Cardiac muscle cell (in vitro differentiated cells and primary cell): ENCODE measurements around the gene TLCD2. TPM values are rescaled to one million over a fixed set of nuclear protein-coding genes. Genes with fewer than 3 reads are reported as not detected.

Source experiments
- DNase-seq, 2 donors: peaks; one replicate each; pipeline versions ENCODE4 v3.0.0 to v3.0.0-alpha.2; 2010 to 2017; ENCODE audit warnings: low read depth in 1 of 2, low spot score in 1 of 2
- H3K27ac ChIP-seq: fragments of 200-600 bp; sonication (generic); 2 replicates; pipeline ENCODE4 v1.5.1; 2016
- H3K27me3 ChIP-seq: fragments of 200-600 bp; sonication (generic); 2 replicates; pipeline ENCODE4 v1.6.0; 2016; ENCODE audit warnings: control low read depth
- H3K36me3 ChIP-seq: fragments of 200-600 bp; sonication (generic); 2 replicates; pipeline ENCODE4 v1.5.1; 2016; ENCODE audit warnings: control low read depth
- H3K4me1 ChIP-seq: fragments of 200-600 bp; sonication (generic); 2 replicates; pipeline ENCODE4 v1.8.1; 2017; ENCODE audit warnings: low read depth, mild to moderate bottlenecking, mixed run types
- H3K4me3 ChIP-seq: fragments of 200-600 bp; sonication (generic); 2 replicates; pipeline ENCODE4 v1.5.1; 2016; ENCODE audit warnings: mild to moderate bottlenecking
- H3K9me3 ChIP-seq: fragments of 200-600 bp; sonication (generic); 2 replicates; pipeline ENCODE4 v1.5.1; 2017; ENCODE audit warnings: low read depth, mild to moderate bottlenecking, control low read depth
- polyA plus RNA-seq: library from polyadenylated mRNA; unstranded; fragments of >200 nt; fragmentation: Nextera tagmentation; extraction: Ambion mirVana; gene quantifications from 2 replicates; pipeline ENCODE4 v1.2.1, GENCODE V29; 2016
- total RNA-seq: library from RNA; depleted of rRNA; stranded (reverse); fragments of >200 nt; gene quantifications from 2 replicates; pipeline ENCODE4 v1.2.3, GENCODE V29; 2016
- TF ChIP-seq, protein P1 (sequence below): IDR thresholded peaks from 2 replicates; pipeline ENCODE4 v1.5.1; 2012; ENCODE audit warnings: low read depth, mild to moderate bottlenecking, low read length

TLCD2 gene
- total and polyA plus RNA-seq, 2 experiments from 2014 or later = 1.4 to 3.1 TPM

DNA sequence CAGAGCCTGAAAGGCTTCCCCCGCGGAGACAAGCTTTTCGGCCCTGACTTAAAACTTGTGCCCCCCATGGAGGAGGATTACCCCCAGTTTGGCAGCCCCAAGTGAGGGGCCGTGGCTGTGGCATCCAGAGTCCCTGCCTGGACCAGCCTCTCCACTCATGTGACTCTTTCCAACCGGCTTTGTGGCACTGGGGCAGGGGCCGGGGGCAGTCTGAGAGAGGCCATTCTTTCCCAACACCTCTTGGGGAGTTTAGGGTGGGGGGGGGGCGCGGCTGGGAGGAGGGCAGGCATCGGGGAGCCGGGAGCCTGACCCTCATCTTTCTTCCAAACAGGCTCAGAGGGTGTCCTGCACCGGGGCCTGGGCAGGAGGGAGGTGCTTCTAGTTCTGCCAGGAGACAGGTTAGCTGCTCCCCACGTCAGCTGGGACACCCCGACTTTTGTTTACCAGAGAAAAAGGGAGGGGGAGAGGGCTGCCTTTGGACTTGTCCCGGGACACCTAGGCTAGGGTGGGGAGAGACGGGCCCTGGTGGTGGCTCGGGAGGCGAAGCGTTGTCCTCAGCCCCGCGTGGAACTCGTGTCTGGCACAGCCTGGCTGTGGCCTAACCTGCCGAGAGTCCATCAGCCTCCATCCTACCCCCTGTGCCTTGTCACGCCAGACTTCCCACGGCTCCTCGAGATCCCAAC lies 44.4 kb upstream of the TLCD2 start:
- no peak overlapping the region for H3K4me3 ChIP-seq
- TF ChIP-seq, protein P1, sequence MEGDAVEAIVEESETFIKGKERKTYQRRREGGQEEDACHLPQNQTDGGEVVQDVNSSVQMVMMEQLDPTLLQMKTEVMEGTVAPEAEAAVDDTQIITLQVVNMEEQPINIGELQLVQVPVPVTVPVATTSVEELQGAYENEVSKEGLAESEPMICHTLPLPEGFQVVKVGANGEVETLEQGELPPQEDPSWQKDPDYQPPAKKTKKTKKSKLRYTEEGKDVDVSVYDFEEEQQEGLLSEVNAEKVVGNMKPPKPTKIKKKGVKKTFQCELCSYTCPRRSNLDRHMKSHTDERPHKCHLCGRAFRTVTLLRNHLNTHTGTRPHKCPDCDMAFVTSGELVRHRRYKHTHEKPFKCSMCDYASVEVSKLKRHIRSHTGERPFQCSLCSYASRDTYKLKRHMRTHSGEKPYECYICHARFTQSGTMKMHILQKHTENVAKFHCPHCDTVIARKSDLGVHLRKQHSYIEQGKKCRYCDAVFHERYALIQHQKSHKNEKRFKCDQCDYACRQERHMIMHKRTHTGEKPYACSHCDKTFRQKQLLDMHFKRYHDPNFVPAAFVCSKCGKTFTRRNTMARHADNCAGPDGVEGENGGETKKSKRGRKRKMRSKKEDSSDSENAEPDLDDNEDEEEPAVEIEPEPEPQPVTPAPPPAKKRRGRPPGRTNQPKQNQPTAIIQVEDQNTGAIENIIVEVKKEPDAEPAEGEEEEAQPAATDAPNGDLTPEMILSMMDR = no peak
- DNase-seq = no peak

DNA sequence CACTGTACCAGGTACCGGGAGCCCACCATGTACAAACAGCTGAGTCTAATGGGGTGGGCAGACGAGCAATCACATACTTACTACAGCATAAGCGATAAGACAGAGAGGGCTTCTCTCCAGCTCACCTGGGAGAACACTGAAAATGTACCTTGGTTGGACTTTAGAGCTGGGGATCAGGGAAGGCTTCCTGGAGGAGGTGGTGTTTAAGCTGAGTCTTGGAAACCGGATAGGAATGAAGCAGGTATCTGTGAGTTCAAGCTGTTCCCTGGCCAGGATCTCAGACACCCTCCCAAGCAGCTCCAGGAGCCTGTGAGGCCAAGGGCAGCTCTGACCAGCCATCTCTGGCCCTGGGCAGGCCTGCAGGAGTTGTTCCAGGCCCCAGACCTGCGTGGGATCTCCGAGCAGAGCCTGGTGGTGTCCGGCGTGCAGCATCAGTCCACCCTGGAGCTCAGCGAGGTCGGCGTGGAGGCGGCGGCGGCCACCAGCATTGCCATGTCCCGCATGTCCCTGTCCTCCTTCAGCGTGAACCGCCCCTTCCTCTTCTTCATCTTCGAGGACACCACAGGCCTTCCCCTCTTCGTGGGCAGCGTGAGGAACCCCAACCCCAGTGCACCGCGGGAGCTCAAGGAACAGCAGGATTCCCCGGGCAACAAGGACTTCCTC lies 43.7 kb upstream of the TLCD2 start:
- H3K4me3 ChIP-seq = no peak overlapping the region
- no peak overlapping the region for H3K27ac ChIP-seq
- H3K9me3 ChIP-seq = no peaks in the 10 kb centered on the region
- H3K27me3 ChIP-seq = no peaks in the 10 kb centered on the region
- DNase-seq = no peak
- TF ChIP-seq, protein P1 = no peak
- no peaks in the 10 kb centered on the region for H3K36me3 ChIP-seq
- H3K4me1 ChIP-seq = no peaks in the 10 kb centered on the region

More for the DNA sequence above, 44.4 kb upstream of the TLCD2 start:
- Histone ChIP-seq H3K36me3 (no peaks in the 10 kb centered on the region), H3K27ac (no peak overlapping the region), H3K4me1 (no peaks in the 10 kb centered on the region), H3K27me3 (no peaks in the 10 kb centered on the region), H3K9me3 (no peaks in the 10 kb centered on the region)

DNA sequence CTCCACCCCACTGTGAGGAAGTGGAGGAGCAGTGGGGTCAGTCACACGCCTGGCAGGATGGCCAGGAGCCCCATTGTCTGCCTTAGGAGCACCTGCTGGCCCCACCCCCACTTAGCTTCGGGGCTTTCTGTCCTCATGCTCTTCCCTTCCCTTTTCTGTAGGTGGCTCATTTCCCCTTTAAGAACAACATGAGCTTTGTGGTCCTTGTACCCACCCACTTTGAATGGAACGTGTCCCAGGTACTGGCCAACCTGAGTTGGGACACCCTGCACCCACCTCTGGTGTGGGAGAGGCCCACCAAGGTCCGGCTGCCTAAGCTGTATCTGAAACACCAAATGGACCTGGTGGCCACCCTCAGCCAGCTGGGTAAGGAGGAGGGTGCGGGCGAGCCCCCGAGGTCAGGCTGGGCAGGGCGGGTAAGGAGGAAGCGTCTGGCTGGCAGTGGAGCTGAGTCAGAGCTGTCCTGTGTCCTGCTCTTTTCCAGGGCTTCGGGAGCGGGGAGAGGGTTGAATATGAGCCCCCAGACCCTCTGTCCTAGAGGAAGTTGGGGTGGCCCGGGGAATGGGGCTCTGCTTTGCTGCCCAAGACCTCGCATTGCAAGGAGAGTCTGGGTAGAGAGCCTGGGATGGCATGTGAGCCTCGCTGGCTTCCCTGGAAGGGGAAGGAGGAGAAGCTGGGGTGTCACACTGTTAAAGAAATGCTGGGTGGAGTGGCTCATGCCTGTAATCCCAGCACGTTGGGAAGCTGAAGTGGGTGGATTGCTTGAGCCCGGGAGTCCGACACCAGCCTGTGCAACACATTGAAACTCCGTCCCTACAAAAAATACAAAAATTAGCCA lies 42.5 kb upstream of the TLCD2 start:
- Histone ChIP-seq H3K36me3 (no peaks in the 10 kb centered on the region), H3K4me1 (no peaks in the 10 kb centered on the region), H3K4me3 (no peak overlapping the region), H3K27ac (no peak overlapping the region), H3K27me3 (no peaks in the 10 kb centered on the region), H3K9me3 (no peaks in the 10 kb centered on the region)
- TF ChIP-seq, protein P1 = no peak
- no peak for DNase-seq

DNA sequence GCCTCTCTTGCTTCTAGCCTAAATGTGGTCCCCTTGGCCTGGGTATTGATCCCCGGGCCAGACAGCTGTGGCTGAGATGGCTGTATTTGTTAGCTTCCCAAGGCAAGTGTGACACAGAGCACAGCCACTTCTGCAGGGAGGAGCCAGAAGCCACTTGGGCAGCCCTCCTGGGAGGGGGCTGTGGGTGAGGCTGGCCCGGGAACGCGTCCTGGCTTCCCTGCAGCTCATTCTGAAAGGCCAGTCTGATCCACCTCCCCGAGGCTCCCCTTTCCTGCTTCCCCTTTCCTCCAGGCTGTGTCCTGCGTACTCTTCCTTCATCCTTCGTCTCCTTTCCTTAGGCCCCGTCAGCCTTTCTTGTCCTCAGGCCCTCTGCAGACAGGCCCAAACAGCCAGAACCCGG lies 40.5 kb upstream of the TLCD2 start:
- TF ChIP-seq, protein P1 = no peak
- H3K27me3 ChIP-seq = no peaks in the 10 kb centered on the region
- no peak for DNase-seq
- no peaks in the 10 kb centered on the region for H3K9me3 ChIP-seq
- H3K36me3 ChIP-seq = no peaks in the 10 kb centered on the region
- H3K4me3 ChIP-seq = no peak overlapping the region
- H3K4me1 ChIP-seq = no peaks in the 10 kb centered on the region
- H3K27ac ChIP-seq = no peak overlapping the region

DNA sequence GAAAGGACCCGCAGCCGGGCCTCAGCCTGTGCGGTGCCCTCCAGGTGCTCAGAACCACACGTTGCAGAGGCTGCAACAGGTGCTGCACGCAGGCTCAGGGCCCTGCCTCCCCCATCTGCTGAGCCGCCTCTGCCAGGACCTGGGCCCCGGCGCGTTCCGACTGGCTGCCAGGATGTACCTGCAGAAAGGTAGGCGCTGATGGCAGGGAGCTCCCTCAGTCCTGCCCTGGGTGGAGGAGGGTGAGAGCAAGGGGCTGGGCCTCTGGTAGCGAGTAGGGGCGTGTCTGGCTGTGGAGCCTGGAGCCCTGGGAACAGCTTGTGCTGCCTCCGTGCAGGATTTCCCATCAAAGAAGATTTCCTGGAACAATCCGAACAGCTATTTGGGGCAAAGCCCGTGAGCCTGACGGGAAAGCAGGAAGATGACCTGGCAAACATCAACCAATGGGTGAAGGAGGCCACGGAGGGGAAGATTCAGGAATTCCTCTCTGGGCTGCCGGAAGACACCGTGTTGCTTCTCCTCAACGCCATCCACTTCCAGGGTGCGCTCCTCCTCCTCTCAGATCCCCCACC lies 36.9 kb upstream of the TLCD2 start:
- no peaks in the 10 kb centered on the region for H3K9me3 ChIP-seq
- no peaks in the 10 kb centered on the region for H3K27me3 ChIP-seq
- peak in 1 of 2 donors; percentile 44 for DNase-seq
- TF ChIP-seq, protein P1 = no peak
- H3K27ac ChIP-seq = no peak overlapping the region
- H3K4me3 ChIP-seq = no peak overlapping the region
- no peaks in the 10 kb centered on the region for H3K36me3 ChIP-seq
- H3K4me1 ChIP-seq = no peaks in the 10 kb centered on the region
